T-helper 9 cell (primary cell): ENCODE measurements around the gene SRPK2.
"Not testable (repeated sequence)": the region's sequence is repeated elsewhere in the genome, so short reads cannot be mapped to it uniquely, and the experiment has no call there.

ENCODE experiments used
- DNase-seq: peaks from one replicate; pipeline ENCODE4 v3.0.0-alpha.2; 2020

The SRPK2 gene

DNA sequence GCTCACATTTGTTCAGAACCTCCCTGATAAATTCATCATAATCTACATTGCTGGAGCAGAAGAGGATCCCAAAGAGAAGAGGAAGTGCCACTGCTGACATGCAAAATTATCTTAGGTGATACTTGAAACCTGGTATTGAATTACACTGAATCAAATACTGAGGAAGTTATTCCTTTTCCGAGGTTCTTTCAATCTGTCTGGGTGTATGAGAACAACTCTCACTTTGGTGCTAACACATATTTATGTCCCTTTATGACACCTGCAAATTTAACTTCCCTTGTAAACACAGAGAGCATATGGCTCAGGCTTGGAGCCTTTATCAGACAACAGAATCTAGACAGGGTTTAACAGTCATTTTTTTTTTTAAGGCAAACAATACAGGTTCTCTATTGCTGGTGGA is 131.4 kb downstream of the SRPK2 start:
- DNase-seq, result no peak

DNA sequence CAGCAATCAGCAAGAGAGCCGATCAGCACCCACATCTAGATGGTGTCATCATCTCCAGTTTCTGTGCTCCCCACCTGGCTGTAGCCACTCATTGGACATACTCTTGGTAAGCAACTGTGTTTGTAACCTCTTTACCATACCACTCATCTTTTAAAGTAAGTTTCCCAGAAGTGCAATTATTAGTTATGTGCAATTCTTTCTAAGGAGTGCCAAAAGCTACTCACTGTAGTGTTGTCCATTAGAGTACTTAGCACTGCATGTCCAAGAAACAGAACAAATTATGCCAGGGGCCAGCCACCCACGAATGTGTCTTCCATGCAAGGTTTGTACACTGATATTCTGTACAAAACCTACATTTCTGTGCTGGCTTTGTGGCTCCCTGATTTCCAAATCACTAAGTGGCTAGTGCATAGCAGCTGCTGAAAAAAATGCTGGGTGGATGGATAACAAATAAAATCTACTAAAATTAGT is 131.9 kb downstream of the SRPK2 start:
- DNase-seq, result no peak

DNA sequence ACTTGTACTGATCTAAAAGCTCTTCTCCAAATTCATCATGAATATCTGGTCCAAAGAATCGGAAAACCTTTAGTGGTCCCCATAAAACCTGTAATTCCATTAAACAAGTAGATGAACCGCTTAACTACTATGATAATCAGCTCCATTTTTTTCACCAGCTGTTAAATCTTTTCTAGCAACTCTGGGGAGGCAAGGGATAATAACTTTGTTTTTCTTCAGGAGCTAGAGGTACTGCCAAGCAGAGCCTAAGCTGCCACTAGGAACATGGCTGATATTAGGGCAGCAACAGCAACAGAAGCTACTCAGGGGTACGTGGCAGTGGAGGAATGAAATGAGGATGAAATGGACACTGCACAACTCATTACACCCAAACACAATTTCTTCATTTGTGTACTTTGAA is 138.0 kb downstream of the SRPK2 start:
- DNase-seq, result no peak

DNA sequence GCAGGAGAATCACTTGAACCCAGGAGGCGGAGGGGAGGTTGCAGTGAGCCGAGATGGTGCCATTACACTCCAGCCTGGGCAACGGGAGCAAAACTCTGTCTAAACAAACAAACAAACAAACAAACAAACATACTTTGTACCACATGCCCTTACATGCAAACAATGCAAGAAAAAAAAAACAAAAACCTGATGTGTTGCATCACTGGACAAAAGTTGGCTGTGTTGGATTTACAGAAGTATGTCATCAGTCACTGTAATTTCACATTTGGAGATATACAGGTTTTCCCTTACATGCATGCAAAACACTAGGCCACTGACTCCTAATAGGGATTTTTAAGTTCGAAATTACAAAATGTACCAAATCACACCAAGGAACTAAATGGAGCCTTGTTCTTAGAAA is 138.5 kb downstream of the SRPK2 start:
- no peak for DNase-seq

DNA sequence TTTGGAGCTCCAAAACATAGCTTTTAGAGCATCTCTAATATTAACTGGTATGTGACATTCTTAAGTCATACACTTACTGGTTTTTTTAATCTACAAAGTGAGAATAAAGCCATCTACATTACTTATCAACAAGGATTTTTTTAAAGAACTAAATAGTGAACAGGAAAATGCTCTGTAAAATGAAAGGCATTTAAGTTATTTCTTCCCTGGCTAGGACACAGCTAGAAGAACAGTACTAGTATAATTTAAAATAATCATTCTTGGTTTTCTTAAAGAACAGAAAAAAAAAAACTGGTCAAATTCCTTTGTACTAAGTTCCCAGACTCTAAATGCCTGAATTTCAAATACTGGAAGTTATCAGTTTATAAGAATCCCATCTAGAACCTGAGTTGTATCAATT is 139.5 kb downstream of the SRPK2 start:
- no peak for DNase-seq

DNA sequence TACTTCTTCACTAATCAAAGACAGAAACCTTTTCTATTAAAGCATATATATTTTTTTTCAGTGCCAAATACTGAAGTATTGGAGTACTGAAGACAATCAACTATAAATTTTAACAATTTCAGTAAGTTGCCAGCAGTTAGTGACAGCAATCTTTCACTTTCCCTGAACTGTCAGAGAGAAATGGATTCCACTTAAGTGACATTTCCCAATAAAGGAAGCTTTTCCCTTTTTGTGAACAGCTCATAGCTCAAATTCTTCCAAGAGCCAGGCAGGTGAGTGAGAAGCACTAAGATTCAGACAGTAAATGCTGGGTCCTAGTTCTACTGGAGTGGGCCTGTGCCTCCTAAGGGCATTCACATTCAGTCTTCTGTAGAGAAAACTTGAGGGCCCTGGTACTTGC is 142.0 kb downstream of the SRPK2 start:
- DNase-seq, result no peak

DNA sequence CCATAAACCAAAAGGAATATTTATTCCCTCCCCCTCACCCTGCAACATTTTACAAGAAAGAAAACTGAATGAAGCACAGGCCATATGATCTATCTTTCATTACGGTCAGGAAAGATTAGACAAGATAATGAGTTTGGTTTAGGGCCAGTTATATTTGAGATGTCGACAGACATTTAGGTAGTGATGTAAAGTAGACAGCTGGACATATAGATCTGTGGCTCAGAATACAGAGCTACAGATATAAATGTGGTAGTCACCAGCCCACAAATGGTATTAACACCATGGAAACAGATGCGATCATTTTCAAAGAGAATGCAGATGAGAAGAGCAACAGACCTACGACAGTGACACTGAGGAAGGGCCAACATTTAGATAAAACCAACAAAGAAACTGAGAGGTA is 142.5 kb downstream of the SRPK2 start:
- no peak for DNase-seq

DNA sequence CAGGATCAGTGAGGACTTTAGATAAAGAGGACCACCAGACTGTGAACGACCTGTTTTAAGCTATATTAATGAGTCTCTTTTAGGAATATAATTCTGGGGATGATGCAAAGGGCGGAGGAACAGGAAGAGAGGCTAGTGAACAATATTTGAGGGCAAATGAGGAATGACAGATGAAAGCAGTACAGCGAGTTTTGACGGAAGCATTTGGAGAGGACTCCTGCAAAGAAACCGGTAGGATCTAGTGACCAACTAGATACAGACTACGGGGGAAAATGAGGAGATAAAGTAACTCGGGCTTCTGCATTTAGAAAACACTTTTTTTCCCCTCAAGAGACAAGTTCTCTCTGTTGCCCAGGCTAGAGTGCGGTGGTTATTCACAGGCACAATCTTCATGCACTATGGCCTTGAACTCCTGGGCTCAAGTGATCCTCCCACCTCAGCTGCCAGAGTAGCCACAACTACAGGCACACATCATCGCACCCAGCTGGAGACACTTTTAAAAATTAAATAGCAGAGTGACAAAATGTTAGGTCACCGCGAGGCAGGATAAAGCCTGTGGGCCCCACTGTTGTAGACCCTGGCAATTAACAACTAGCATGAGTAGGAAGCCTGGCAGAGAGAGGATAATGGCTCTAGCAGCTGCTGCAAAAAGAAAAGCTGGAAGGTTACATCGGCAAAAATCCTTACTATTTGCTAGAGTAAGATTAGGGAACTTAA is 143.2 kb downstream of the SRPK2 start:
- no peak for DNase-seq

DNA sequence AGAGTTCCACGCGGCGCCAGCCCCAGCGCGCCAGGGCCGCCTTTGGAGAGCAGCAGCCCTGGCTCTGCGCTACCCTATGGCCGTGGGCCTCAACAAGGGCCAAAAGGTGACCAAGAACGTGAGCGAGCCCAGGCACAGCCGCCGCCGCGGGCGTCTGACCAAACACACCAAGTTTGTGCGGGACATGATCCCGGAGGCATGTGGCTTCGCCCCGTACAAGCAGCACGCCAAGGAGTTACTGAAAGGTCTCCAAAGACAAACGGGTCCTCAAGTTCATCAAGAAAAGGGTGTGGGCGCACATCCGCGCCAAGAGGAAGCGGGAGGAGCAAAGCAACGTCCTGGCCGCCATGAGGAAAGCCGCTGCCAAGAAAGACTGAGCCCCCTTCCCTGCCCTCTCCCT is 144.1 kb downstream of the SRPK2 start:
- DNase-seq, result no peak

DNA sequence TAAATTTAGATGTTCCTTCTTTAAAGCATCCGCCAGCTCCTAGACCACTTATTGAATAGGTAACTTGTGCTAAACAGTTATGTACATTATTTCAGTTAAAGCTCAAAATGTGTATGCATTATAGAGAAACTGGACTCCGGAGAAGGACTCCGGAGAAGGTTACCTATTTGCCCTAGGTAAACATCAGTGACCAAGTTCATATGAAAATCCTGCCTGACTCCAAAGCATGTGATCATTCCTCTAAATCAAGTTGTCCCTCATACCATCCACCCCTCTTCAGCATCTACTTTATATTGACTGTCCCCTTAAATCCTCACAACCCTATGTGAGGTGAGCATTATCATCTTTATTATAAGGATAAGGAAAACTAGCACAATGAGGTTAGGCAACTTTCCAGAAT is 147.5 kb downstream of the SRPK2 start:
- no peak for DNase-seq

DNA sequence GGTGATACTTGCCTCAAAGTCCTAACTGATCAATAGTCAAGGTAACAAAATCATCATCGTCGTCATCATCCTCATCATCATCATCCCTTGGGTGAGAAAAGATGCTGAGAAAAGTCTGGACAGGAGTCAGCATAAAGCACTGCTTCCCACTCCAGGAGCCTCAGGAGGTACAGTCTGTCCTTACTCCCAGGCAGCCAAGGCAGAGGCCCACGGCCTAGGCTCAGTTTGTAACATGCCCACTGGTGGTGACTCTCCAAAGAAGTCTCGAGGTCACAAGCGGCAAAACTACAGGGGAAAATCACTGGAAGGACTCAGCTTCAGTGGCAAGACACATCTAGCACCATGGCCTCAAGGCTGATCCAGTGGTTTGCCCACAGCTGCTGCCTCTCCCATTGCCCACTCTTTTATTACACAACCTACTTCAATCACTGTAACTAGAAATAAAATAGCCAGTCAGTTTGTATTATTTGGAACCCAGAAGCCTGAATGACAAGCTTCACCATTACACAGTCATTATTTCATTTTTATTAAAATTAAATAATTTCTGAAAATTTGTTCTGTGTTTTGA is 150.4 kb downstream of the SRPK2 start:
- DNase-seq, result no peak

DNA sequence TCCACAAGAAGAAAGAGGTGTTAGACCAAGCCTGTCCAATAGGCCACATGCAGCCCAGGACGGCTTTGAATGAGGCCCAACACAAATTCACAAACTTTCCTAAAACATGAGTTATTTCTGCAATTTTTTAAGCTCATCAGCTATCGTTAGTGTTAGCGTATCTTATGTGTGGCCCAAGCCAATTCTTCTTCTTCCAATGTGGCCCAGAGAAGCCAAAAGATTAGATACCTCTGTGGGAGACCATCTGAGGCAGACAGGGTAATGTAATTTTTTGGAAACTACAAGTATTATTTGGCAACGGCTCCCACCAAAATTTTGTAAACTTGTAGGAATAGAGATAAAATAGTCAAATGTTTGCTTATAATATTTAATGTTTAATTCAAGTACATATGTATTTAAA is 153.8 kb downstream of the SRPK2 start:
- no peak for DNase-seq

DNA sequence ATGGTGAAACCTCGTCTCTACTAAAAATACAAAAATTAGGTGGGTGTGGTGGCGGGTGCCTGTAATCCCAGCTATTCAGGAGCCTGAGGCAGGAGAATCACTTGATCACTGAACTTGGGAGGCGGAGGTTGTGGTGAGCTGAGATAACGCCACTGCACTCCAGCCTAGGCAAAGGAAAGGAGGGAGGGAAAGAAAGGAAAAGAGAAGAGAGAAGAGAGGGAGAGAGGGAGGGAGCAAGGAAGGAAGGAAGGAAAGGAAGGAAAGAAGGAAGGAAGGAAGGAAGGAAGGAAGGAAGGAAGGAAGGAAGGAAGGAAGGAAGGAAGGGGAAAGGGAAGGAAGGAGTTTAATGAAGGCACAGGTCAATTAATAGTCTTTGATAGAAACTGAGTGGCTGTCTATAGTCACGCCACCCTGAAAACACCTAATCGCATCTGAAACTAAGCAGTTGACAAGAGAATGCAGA is 155.9 kb downstream of the SRPK2 start:
- DNase-seq, result not testable (repeated sequence)

DNA sequence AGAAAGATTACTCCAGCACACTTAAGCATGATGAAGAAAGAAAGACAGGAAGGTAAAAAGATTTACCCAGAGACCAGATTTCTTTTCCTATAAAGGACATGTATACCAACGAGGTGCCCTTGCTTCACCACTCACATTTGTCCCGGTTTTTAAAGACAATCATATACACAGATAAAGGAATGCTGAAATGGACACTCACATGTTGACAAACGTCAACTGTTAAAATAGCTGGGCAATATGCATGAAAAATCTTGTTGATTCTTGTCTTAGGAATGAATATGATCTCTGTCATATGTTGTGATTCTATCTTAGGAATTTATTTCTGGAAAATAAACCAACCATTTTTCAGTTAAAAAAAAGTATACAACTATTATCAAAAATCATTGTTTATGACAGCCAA is 158.2 kb downstream of the SRPK2 start:
- no peak for DNase-seq

DNA sequence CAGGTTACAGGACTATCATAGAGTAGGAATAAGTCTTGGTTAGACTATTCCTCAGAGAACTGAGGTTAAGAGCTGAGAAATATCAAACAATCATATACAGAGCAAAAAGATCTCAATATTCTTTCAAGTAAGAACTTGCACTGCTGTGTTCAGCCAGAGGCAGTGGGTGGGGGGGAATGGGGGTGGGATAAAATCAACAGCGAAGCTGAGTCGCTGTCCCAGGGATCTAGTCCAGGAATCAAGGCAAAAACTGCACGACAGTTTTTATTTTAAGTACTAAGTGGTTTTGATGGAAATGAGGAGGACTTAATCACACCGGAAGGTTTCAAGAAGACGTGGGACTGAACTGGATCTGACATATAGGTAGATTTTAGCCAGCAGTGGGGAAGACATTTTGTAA is 159.1 kb downstream of the SRPK2 start:
- DNase-seq, result no peak

DNA sequence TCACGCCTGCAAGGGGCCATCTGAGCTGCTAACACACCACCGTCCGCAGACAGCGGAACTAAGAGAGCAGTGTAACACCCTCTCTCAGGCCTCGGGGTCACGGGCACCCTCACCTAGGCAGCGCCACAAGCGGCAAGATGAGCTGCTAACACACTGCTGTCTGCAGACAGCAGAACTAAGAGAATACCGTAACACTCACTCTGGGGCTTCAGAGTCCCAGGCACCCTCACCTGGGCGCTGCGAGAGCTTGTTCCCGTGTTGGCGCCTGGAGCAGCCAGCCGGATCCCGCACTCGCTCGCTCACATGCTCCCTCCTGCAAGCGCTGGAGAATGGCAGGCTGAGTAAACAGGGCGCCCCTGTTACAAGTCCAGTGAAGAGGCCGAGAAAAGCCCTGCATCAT is 160.2 kb downstream of the SRPK2 start:
- no peak for DNase-seq

DNA sequence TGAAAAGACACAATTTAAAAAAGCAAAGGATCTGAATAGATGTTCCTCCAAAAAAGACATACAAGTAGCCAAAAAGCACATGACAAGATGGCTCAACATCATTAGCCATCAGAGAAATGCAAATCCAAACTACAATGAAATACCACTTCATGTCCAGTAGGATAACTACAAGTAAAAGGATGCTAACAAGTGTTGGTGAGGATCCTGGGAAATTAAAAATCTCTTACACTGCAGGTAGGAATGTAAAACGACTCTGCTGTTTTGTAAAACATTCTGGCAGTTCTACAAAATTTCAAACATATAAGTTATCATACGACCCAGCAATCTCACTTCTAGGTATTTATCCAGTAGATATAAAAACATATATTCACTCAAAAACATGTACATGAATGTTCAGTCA is 161.3 kb downstream of the SRPK2 start:
- no peak for DNase-seq

DNA sequence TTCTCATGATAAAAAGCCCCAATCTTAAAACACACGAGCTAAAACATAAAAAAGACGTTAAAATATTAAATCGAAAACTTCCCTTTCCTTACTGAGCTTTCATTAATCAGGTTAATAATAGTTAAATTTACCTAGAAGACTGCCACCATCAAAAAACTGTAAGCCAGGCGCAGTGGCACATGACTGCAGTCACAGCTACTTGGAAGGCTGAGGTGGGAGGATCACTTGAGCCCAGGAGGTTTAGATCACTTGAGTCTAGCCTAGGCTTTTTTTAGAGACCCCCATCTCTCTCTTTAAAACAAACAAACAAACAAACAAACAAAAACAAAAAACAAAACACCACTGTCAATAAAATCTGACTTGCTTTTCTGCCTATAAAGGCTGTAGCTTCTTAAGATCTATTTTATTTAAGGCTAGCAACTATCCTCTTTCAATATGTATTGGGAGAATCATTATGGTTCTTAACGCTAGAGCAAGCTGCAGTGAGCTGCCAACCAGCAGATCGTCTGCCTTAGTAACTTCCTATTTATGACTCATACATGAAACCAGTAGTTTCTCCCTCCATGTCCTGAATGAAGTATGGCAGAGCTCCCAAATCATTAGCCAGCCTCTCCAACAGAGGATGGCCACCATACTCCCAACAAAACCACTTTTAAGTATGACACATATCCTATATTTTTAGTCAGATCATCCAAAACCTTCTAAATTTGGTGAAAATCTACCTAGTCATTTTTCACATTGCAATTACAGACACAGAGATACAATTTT is 163.7 kb downstream of the SRPK2 start:
- no peak for DNase-seq

DNA sequence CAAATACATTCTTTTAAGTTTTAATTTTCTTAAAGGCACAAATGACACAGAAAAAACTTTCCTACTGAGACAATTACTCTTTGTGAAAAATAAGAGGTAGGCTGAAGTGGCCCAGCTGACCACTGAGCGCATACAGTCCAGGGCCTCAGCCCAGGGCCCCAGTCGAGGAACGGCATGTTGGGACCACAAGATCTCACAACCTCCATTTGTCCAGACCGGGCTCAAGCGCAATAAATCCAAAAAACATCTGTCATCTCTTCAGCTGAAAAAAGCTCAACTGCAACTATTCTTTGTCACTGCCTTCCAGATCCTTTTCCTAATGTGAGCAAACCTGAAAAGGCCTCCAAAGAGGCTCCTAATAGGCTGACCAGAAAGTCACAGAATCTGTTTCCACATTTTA is 165.8 kb downstream of the SRPK2 start:
- DNase-seq, result no peak

DNA sequence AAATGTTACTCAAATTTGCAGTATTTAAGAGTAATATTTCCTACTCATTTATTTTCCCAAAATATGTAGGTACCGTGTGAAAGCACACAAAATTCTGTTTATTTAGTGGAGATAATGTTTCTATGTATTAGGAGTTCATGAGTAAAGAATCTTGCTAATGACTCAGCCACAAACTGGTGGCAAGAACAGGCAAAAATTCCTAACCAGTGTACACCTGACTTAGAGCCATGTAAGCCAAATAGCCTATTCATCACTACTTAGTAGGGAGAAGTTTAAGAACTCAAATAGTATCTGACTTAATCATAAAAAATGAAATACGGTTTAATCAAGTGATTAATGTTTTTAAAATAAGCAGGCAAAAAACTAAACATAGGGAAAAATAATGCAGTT is 169.0 kb downstream of the SRPK2 start:
- DNase-seq, result no peak

DNA sequence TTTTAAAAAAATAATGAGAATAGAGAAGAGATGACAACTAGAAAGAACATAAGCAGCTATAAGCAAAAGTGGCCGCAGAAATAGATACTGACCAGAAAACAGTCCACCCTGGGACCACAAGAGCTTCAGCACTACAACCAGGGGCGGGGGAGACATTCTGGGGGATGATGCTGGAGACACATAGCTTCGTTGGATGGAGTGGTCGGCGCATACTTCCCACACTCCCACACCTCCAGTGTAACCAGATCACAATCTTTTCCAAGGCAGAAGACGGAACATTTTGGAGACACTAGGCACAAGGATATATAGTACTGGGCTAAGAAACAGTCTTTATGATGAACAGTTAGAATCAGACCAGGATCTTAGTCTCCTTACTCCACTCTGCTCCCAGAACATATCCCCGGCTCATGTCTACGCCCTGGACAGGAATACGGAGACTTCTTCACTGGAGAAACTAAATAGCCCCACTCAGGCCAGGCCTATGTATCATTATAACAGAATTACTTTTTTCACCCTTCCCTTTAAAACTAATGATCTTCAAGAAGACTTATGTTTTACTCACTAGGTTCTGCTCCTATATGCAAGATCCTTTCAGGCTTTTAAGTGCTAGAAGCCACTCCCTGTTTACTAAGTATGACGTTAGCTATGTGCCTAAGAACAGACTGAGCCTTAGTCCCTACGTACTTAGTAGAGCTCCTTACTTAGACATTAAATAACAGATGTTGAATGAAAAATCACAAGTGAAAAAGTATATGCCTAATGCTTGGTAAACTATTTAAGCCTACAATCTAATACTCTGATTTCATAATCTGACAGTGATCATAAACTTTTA is 169.6 kb downstream of the SRPK2 start:
- no peak for DNase-seq

DNA sequence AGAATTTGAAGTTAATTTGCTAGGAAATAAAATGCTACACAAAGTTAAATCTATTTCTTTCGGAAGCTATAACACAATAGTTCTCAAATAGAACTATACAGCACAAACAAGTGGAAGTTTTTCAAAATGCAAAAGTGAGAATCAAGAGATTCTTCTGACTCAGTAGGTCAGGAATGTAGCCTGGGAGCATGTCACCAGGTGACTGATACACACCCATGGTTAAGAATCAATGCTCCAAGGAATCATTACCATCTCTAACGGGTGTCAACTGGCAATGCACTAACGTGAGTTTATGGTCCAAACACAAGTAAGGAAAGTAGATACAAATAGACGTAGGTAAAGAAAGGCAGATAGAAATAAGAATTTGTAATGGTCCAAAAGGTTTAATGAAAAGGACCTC is 170.5 kb downstream of the SRPK2 start:
- no peak for DNase-seq

DNA sequence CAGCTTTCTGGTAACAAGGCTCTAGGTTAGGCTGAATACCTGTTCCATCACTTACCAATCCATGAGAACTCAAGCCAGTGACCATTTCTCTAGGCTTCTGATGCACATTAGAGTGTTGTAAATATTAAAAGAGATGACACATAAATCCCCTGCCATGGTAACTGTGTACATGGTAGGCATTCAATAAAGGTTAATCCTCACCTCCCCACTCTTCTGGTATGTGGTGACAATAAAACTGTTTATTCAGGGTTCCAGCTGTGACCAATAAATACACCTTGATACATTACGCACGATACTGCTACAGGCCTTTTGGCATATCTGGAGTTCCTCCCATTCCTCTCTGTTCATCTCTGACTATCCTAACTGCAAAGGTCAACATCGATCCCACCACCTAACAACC is 171.9 kb downstream of the SRPK2 start:
- DNase-seq, result no peak
